GM19099 (cell line): ENCODE measurements around the gene SLC16A10.

Experiments
- POLR2A ChIP-seq: IDR thresholded peaks from 3 replicates; pipeline ENCODE4 v1.6.1; 2011; ENCODE audit warnings: low read depth; ENCODE audit not compliant: insufficient read length; ENCODE audit errors: extremely low read depth

Gene SLC16A10

DNA sequence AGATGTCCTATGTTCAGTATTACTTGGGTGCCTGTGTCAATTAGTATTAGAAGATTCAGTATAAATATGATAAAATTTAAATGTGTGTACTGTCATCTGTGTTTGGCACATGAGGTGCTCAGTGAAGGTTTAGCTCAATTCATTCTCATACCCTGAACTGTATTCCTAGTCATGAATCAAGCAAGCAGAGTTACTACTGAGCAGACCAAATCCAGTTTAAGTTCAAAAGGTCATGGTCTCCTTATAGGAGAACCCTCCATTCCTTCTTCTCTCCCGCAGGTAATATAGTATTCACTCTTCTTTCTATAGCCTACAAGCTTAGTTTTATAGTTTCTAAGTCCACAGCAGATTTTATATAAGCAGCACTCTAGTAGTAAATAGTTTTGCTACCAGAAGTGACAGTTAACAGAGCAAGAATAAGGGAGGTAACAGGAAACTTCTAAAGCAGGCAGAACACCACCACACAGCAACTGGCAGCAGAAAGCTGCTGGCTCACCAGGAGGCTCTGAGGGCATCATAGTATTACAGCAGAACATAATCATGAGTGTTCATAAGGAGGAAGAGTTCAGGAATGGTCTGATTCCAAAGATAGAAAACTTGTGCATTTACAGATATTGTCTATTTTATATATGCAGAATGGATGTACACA lies 133.2 kb downstream of the SLC16A10 start:
- TF ChIP-seq POLR2A: no peak

DNA sequence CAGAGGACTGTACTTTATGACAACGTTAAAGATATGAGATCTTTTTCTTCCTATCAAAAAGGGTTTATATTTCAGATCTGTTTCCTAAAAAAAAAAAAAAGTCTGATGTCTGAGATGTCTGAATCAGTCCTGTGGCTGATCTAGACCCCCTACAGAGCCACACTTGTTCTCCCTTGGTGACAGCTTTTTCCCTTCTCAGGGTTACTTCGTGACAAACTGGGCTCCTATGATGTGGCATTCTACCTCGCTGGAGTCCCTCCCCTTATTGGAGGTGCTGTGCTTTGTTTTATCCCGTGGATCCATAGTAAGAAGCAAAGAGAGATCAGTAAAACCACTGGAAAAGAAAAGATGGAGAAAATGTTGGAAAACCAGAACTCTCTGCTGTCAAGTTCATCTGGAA lies 134.5 kb downstream of the SLC16A10 start:
- TF ChIP-seq POLR2A: no peak

DNA sequence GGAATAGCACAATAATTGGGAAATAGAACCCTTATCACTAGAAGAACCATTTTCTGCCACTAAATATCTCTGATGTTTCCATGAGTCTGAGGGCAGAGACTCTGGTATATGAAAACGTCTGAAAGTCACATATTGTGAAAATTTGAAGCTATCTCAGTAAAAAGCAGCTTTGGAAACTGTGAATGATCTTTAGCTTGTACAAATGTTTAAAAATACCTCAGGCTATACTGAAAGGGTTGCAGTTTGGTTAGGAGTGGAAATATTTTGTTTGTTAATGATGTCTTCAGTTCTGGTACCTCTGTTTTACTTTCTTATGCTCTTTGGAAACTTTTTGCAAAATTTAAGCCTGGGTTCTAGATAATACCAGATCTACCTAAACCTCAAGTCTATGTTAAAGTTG lies 135.0 kb downstream of the SLC16A10 start:
- no peak for TF ChIP-seq POLR2A

DNA sequence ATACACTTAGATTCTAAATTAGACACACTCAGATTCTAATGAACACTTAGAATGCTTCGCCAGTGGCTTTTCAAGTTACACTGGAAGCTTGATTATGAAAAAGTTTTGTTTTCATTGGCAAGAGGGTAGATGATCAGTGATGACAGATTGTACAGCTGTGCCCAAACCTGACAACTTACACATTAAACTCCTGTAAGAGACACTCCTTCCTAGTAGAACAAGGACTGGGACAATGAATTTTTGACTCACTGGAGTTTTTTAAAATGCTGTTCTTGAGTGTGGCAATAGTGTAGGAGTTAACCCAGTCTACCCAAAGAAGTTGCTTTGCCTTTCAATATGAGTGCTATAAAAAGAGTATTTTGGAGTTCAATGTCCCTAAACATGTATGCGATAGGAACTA lies 140.8 kb downstream of the SLC16A10 start:
- no peak for TF ChIP-seq POLR2A

DNA sequence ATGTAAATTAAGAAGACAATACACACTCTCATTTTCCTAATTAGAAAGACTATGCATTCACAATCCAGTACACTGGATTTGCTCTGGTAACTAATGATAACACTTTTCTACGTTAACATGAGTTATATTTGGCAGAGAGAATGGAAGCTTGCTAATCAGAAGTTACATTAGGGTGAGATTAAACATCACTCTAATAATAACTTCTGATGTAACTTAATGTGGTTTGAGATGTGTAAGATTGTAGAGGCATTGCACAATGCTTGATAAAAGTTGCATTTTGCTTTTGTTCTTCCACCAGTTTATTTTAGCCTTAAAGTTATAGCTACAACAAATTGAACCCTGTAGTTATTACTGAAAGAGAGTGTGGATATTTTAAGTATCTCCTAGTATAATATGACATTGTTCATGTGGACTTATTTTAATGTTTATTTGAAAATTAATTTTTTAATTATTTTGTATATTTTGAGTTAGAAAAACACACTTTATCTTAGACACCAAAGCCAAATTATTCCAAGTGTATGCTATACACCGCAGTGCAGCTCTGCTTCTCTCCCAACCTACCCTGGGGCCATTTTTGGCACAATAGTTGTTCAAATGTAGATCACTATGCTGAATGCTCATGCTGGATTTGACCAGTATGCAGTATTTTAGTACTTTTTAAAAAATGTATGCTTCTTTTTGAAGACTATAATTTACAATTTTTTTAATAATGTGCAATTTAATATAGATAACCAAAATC lies 143.2 kb downstream of the SLC16A10 start:
- TF ChIP-seq POLR2A: no peak

DNA sequence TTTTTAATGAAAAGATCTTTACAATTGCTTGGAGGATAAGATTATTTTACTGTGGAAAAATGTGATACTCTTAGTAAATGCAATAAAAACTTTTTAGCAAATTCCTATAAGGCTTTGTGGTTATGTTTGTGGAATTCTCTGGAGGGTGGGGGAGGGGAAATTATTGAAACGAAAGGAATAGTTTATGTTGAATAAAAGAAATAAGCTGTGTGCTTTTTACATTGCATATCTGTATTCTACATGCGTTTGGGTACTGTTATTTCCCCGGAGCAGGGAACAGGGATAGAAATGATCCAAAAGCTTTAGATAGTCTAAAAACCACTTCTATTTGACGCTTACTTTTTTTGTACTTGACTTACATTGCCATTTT lies 143.8 kb downstream of the SLC16A10 start:
- no peak for TF ChIP-seq POLR2A

DNA sequence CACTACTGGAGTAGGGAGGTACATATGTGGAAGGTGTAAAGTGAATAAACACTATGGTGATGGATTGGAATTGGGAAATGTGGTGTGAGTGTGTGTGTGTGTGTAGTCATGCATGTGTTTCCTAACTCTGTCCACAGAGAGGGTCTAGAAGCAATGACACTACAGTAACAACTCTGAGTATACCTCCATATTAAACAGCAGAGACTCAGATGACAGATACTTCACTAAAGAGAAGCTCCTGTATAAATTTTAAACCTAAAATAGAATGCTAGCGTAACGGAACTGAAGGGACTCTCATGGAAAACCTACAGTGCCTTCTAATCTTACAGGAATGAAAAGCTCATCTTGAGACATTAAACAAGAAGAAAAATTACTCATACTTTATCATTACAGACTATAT lies 150.5 kb downstream of the SLC16A10 start:
- TF ChIP-seq POLR2A: no peak

DNA sequence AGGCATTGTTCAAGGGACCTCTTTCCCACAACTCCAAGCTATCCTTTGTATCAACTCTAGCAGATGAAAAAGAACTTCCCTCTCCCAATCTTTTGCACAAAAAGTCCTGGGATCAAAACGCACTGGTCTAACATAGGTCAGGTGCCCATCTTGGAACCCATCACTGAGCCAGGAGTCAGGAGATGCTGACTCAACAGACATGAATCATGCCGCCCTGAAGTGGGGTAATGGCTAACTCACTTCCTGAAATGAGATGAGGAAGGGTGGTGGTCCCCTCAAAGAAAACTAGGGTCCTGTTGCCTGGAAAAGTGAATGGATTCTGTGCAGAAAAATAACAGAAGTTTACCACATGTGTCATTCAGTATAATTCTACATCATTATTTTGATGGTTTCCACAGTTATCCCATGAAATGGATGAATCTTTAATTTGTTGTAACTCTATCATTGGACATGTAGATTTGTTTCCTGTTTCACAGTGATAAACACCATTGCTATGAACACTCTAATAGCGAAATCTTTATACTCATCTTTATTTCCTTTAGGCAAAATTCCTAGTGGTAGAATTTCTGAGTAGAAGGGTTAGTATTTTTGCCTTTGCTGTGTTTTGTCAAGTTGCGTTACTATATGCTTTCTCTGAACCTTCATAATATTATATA lies 151.3 kb downstream of the SLC16A10 start:
- TF ChIP-seq POLR2A: no peak

DNA sequence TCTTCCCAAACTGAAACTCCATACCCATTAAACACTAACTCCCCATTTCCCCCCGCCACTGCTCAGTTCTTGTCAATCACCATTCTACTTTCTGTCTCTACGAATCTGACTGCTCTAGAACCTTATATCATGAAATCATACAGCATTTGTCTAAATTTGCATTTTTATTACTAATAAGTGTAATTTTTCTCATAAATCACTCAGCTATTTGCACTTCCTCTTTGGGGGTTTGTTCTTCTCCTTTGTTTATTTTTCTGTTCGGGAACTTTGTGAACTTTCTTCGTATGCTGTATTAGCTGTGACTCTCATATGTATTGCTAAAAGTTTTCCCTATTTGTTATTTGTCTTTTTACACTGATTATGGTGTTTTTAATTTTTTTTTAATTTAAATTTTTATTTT lies 152.2 kb downstream of the SLC16A10 start:
- TF ChIP-seq POLR2A: no peak

DNA sequence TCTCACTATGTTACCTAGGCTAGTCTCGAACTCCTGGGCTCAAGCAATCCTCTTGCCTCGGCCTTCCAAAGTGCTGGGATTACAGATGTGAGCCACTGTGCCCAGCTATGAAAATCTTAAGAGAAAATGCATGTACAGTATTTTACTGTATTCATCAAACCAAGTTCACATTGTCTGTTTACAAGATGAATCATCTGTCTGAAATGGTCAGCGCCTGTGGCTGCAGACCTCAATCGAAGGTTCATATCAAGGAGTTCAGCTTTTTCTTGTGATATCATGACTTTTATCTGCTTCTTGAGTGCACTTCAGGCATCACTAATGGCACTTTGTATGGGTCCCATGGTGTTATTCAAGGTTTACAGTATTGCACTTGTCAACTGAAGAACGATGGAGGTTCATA lies 155.1 kb downstream of the SLC16A10 start:
- no peak for TF ChIP-seq POLR2A

DNA sequence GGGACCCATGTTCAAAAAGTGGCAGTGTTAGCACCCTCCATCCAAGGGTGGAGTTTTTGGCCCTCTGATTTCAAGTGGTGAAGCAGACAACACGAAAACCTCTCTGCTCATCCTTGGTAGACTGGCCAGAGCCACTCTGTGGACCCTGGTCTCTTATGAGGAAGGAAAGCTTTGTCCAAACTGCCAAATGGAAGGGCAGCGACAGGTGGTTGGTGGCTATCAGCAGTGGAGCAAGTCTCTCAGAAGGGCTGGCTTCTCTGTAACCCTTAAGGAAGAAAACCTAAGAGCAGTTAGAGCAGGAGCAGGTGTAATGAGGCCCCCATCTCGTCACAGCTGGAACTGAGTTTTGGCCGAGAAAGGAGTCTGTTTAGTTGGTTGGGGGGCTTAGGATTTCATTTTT lies 155.8 kb downstream of the SLC16A10 start:
- TF ChIP-seq POLR2A: no peak

DNA sequence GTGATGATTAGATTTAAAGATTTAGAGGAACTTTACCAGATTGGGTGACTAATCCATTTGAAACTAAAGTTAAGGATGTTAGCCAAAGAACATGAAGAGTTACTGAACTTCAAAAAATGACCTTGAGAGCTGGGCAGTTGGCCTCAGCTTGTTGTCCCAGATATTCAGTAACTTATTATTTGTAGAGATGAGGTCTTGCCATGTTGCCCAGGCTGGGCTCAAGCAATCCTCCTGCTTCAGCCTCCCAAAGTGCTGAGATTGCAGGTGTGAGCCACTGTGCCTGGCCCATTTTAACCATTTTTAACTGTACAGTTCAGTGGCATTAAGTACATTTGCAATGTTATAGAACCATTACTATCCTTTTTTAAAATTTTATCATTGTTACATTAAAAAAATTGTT lies 161.5 kb downstream of the SLC16A10 start:
- TF ChIP-seq POLR2A: no peak

DNA sequence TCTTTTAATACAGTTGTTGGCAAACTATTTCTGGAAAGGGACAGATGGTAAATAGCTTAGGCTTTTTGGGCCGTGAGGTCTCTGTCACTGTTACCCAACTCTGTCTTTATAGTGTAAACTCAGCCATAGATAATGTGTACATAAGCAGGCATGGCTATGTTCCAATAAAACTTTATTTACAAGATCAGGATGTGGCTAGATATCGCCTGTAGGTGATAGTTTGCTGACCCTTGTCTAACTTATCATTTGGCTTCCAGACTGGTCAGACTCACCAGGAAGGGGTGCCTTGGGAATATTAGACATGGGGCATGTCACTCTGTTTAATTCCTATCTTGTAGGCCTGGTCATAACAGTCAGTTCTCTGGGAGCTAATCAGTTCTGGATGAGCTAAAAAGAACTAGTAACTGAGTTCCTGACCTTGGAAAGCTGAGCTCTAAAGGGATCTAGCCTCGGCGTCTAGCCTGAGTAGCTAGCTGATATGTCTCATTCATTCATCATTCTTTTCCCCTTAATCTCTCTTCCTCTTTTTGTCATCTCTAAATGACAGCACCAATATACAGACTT lies 163.6 kb downstream of the SLC16A10 start:
- TF ChIP-seq POLR2A: no peak

DNA sequence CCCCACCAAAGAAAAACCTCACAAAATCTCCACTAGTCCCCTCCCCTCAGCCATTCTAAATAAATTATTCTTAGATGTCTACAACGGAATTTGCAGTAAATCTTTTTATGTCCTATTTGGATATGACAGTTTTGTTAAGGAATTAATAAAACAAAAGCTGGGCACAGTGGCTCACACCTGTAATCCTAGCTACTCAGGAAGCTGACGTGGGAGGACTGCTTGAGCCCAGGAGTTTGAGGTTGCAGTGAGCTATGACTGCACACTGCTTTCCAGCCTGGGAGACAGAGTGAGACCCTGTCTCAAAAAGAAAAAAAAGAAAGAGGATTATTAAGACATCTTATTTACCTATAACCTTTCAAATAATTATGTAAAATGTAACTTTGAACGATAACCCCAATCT lies 165.4 kb downstream of the SLC16A10 start:
- no peak for TF ChIP-seq POLR2A

DNA sequence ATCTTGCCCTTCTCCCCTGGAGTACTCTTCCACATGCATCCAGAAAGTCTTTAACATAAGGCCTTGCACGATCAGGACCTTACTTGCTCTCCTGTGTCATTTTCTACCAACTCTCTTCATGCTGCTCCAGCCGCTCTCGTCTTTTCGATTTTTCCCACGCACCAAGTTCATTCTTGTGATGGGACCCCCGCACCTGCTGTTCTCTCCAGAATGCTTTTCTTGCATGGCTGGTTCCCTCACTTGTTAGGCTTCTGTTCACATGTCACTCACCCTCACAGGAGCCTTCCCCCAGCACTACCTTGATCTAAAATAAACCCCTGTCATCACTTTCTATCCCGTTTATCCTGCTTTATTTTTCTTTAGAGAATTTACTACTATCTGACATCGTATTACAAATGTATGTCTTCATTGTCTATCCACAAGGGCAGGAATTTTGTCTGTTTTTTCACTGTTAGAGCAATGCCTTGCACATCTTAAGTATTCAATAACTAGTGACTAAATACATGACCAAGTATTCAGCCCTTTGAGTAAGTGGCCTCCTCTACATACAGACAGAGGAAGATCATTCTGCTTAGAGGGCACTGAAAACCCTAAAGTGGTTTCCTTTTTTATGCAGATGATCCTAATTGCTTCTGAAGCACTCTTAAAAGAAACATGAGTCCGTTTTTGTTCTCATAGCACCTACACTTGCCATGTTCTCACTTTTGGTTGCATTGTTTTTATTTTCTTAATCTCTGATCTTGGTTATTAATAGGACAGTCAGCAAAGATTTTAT lies 166.9 kb downstream of the SLC16A10 start:
- no peak for TF ChIP-seq POLR2A
